ENCODE measurements around the gene ZNF439.
"Not testable (repeated sequence)": the region's sequence is repeated elsewhere in the genome, so short reads cannot be mapped to it uniquely, and the experiment has no call there.

ZNF439 gene

GRCh38 chr19:11902228-11902627, 53.7 kb downstream of the ZNF439 start:
- Histone ChIP-seq H3K4me1 (ENCODE audit: low read length) (no peaks in the 10 kb centered on the region), H3K36me3 (replicated peaks; ENCODE audit: low read depth, low read length) (no peaks in the 10 kb centered on the region), H3K4me2 (ENCODE audit: low read length) (no peak overlapping the region), H3K4me3 (ENCODE audit: low read length) (no peak overlapping the region), H3K9ac (ENCODE audit: low read length) (no peak overlapping the region), H3K79me2 (ENCODE audit: low read length) (no peaks in the 10 kb centered on the region), H3K9me3 (ENCODE audit: insufficient read depth, low read length) (peaks cover 10% of the 10 kb centered on the region; the same call in 1 of the 2 replicates), H3K27me3 (ENCODE audit: low read depth, low read length) (no peaks in the 10 kb centered on the region), H3K27ac (ENCODE audit: low read length) (no peak overlapping the region), H2AFZ (ENCODE audit: low read depth, low read length) (no peak overlapping the region), H4K20me1 (ENCODE audit: insufficient read depth, low read length) (no peaks in the 10 kb centered on the region)
- TF ChIP-seq EZH2phosphoT487 (IDR thresholded peaks at IDR 0.05; ENCODE audit: low read depth) (no peak), CTCF (IDR thresholded peaks at IDR 0.05; ENCODE audit: low read depth, low read length) (peak; percentile 20)

GRCh38 chr19:11905928-11906327, 57.4 kb downstream of the ZNF439 start:
- H3K79me2 ChIP-seq (ENCODE audit: low read length), result no peaks in the 10 kb centered on the region
- H3K9ac ChIP-seq (ENCODE audit: low read length), result no peak overlapping the region
- H3K9me3 ChIP-seq (ENCODE audit: insufficient read depth, low read length), result peaks cover 10% of the 10 kb centered on the region; the same call in 1 of the 2 replicates
- H3K4me2 ChIP-seq (ENCODE audit: low read length), result no peak overlapping the region
- no peaks in the 10 kb centered on the region for H4K20me1 ChIP-seq (ENCODE audit: insufficient read depth, low read length)
- H3K27ac ChIP-seq (ENCODE audit: low read length), result no peak overlapping the region
- TF ChIP-seq EZH2phosphoT487 (IDR thresholded peaks at IDR 0.05; ENCODE audit: low read depth) (no peak), CTCF (IDR thresholded peaks at IDR 0.05; ENCODE audit: low read depth, low read length) (no peak)
- no peak overlapping the region for H2AFZ ChIP-seq (ENCODE audit: low read depth, low read length)
- H3K27me3 ChIP-seq (ENCODE audit: low read depth, low read length), result no peaks in the 10 kb centered on the region
- no peaks in the 10 kb centered on the region for H3K36me3 ChIP-seq (replicated peaks; ENCODE audit: low read depth, low read length)
- no peak overlapping the region for H3K4me3 ChIP-seq (ENCODE audit: low read length)
- H3K4me1 ChIP-seq (ENCODE audit: low read length), result no peaks in the 10 kb centered on the region

GRCh38 chr19:11911937-11912336, 63.4 kb downstream of the ZNF439 start:
- H3K9ac ChIP-seq (ENCODE audit: low read length); H3K9me3 ChIP-seq (ENCODE audit: insufficient read depth, low read length); H3K4me3 ChIP-seq (ENCODE audit: low read length); H3K4me2 ChIP-seq (ENCODE audit: low read length); H3K36me3 ChIP-seq (replicated peaks; ENCODE audit: low read depth, low read length); H3K79me2 ChIP-seq (ENCODE audit: low read length); H4K20me1 ChIP-seq (ENCODE audit: insufficient read depth, low read length); H3K4me1 ChIP-seq (ENCODE audit: low read length); H3K27me3 ChIP-seq (ENCODE audit: low read depth, low read length); H2AFZ ChIP-seq (ENCODE audit: low read depth, low read length); H3K27ac ChIP-seq (ENCODE audit: low read length): not testable (repeated sequence)

- H3K27me3 ChIP-seq (ENCODE audit: low read depth, low read length); H3K4me2 ChIP-seq (ENCODE audit: low read length): not testable (repeated sequence)
These were observed 66.0 kb downstream of the ZNF439 start for GRCh38 chr19:11914417-11915051.

More at GRCh38 chr19:11914417-11915051, 66.0 kb downstream of the ZNF439 start:
- H3K79me2 ChIP-seq (ENCODE audit: low read length); H3K9ac ChIP-seq (ENCODE audit: low read length); H3K36me3 ChIP-seq (replicated peaks; ENCODE audit: low read depth, low read length); H3K9me3 ChIP-seq (ENCODE audit: insufficient read depth, low read length); H4K20me1 ChIP-seq (ENCODE audit: insufficient read depth, low read length); H3K4me1 ChIP-seq (ENCODE audit: low read length); H3K4me3 ChIP-seq (ENCODE audit: low read length); H2AFZ ChIP-seq (ENCODE audit: low read depth, low read length); H3K27ac ChIP-seq (ENCODE audit: low read length): not testable (repeated sequence)
